ENCODE data around the gene CD59. TPM values are rescaled to one million over a fixed set of nuclear protein-coding genes. Genes with fewer than 3 reads are reported as not detected.

CD59 gene
- total and polyA plus RNA-seq, 9 of the 15 experiments (the other 6 are each of a cell fraction or from before 2014, with no cell fraction given) = 38.1 to 338 (median 173) TPM

DNA sequence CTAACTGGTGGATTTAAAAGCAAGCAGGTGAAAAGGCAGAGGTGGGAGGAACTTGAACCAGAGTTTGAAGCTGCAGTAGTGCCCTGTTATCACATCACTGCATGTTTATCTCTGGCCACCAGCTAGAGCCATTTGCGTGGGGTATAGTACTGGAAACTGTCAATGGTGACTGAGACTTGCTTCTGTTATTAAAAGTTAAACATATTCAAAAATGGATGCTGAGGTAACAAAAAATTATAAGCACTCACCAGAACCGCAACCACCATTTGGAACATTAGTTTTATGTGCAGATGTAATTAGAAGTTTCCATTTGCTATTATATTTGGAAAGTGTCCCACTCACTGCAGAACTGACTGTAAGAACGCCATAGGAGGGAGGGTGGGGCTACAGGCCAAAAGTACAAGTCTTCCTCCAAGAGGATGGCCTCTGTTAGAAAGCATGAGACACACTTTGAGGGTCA is 1.2 kb upstream of the CD59 start (continued):
- TF ChIP-seq, protein P1, sequence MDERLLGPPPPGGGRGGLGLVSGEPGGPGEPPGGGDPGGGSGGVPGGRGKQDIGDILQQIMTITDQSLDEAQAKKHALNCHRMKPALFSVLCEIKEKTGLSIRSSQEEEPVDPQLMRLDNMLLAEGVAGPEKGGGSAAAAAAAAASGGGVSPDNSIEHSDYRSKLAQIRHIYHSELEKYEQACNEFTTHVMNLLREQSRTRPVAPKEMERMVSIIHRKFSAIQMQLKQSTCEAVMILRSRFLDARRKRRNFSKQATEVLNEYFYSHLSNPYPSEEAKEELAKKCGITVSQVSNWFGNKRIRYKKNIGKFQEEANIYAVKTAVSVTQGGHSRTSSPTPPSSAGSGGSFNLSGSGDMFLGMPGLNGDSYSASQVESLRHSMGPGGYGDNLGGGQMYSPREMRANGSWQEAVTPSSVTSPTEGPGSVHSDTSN (CRISPR knock-in tag; IDR thresholded peaks at IDR 0.05; ENCODE audit: low read depth) = no peak
- TF ChIP-seq, protein P1 (tag; conservative IDR thresholded peaks at IDR 0.05; ENCODE audit: low read depth) = 0 out of 2 replicates have a peak, but pooled peaks have one; percentile 32
- TF ChIP-seq, protein P2, sequence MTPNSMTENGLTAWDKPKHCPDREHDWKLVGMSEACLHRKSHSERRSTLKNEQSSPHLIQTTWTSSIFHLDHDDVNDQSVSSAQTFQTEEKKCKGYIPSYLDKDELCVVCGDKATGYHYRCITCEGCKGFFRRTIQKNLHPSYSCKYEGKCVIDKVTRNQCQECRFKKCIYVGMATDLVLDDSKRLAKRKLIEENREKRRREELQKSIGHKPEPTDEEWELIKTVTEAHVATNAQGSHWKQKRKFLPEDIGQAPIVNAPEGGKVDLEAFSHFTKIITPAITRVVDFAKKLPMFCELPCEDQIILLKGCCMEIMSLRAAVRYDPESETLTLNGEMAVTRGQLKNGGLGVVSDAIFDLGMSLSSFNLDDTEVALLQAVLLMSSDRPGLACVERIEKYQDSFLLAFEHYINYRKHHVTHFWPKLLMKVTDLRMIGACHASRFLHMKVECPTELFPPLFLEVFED (CRISPR knock-in tag; conservative IDR thresholded peaks at IDR 0.05) = no peak
- peak; percentile 49; the same call in 1 of the 2 replicates for TF ChIP-seq CTBP1 (IDR thresholded peaks at IDR 0.05; ENCODE audit: borderline replicate concordance)
- TF ChIP-seq NR2C2 (CRISPR knock-in tag; IDR thresholded peaks at IDR 0.05) = no peak
- no peak; the same call in 1 of the 2 replicates for TF ChIP-seq NR2C2 (tag; IDR thresholded peaks at IDR 0.05)
- TF ChIP-seq ZNF146 (CRISPR knock-in tag; IDR thresholded peaks at IDR 0.05; ENCODE audit: unreplicated experiment) = no peak
- TF ChIP-seq BHLHE40 (IDR thresholded peaks at IDR 0.05; ENCODE audit: low read length) = no peak
- TF ChIP-seq CBFB (CRISPR knock-in tag; IDR thresholded peaks at IDR 0.05) = no peak
- TF ChIP-seq RUNX1 (IDR thresholded peaks at IDR 0.05; ENCODE audit: low read depth) = no peak
- TF ChIP-seq, protein P3, sequence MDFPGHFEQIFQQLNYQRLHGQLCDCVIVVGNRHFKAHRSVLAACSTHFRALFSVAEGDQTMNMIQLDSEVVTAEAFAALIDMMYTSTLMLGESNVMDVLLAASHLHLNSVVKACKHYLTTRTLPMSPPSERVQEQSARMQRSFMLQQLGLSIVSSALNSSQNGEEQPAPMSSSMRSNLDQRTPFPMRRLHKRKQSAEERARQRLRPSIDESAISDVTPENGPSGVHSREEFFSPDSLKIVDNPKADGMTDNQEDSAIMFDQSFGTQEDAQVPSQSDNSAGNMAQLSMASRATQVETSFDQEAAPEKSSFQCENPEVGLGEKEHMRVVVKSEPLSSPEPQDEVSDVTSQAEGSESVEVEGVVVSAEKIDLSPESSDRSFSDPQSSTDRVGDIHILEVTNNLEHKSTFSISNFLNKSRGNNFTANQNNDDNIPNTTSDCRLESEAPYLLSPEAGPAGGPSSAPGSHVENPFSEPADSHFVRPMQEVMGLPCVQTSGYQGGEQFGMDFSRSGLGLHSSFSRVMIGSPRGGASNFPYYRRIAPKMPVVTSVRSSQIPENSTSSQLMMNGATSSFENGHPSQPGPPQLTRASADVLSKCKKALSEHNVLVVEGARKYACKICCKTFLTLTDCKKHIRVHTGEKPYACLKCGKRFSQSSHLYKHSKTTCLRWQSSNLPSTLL (IDR thresholded peaks at IDR 0.05) = no peak
- no peak for TF ChIP-seq YBX1 (IDR thresholded peaks at IDR 0.05)
- TF ChIP-seq NFIC (IDR thresholded peaks at IDR 0.05) = peak; percentile 85
- TF ChIP-seq, protein P4, sequence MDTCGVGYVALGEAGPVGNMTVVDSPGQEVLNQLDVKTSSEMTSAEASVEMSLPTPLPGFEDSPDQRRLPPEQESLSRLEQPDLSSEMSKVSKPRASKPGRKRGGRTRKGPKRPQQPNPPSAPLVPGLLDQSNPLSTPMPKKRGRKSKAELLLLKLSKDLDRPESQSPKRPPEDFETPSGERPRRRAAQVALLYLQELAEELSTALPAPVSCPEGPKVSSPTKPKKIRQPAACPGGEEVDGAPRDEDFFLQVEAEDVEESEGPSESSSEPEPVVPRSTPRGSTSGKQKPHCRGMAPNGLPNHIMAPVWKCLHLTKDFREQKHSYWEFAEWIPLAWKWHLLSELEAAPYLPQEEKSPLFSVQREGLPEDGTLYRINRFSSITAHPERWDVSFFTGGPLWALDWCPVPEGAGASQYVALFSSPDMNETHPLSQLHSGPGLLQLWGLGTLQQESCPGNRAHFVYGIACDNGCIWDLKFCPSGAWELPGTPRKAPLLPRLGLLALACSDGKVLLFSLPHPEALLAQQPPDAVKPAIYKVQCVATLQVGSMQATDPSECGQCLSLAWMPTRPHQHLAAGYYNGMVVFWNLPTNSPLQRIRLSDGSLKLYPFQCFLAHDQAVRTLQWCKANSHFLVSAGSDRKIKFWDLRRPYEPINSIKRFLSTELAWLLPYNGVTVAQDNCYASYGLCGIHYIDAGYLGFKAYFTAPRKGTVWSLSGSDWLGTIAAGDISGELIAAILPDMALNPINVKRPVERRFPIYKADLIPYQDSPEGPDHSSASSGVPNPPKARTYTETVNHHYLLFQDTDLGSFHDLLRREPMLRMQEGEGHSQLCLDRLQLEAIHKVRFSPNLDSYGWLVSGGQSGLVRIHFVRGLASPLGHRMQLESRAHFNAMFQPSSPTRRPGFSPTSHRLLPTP (IDR thresholded peaks at IDR 0.05; ENCODE audit: borderline replicate concordance, extremely low read depth, insufficient read length) = no peak
- TF ChIP-seq CSDE1 (IDR thresholded peaks at IDR 0.05) = no peak
- TF ChIP-seq PCBP2 (IDR thresholded peaks at IDR 0.05; ENCODE audit: low read depth, low read length, poor library complexity, severe bottlenecking) = no peak
- TF ChIP-seq PTTG1 (tag; IDR thresholded peaks at IDR 0.05; ENCODE audit: low read depth) = no peak
- TF ChIP-seq MEIS2 (IDR thresholded peaks at IDR 0.05; ENCODE audit: partially characterized antibody) = peak; percentile 82

All from K562 (cell line).